Measurements from ENCODE around the gene WFIKKN1. TPM values are rescaled to one million over a fixed set of nuclear protein-coding genes. Genes with fewer than 3 reads are reported as not detected.

Gene WFIKKN1
- total and polyA plus RNA-seq, 2 donors: 0.33 to 2.1 TPM

DNA sequence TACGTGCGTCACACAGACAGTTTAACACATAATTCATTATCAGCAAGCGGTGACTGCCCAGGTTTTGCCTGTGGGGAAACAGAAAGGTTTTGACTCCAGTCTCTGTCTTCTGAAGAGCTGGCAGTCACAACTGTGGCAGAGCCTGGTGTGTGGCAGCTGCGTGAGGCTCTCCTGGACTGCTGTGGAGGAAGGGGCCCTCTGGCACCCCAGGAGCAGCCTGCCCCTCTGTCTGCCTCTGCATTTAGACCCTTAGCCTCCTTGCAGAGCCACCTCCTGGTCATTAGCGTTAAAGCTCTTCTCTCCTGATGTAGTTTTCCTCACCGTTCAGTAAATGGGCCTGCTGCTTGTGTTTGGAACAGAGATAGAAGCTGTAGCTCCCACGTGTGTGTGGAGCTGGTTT, 30.0 kb upstream of the WFIKKN1 start:
- Histone ChIP-seq H3K27me3 (ENCODE audit: control insufficient read depth in 2 of 2, insufficient read depth in 1 of 2, low read length in 1 of 2) (no peaks in the 10 kb centered on the region), H3K36me3 (ENCODE audit: control insufficient read depth in 2 of 2, insufficient read depth in 2 of 2, low read length in 1 of 2) (peaks cover 21 to 28% of the 10 kb centered on the region in 2 donors), H3K27ac (ENCODE audit: low read depth in 1 of 2, low read length in 1 of 2) (peak overlapping the region; percentile 74 to 79), H3K4me1 (ENCODE audit: control insufficient read depth in 2 of 2, insufficient read depth in 2 of 2, low read length in 2 of 2) (peaks cover 38 to 66% of the 10 kb centered on the region in 2 donors), H3K4me3 (ENCODE audit: low read length in 2 of 2) (no peak overlapping the region), H3K9me3 (ENCODE audit: control insufficient read depth in 2 of 2, insufficient read depth in 1 of 2, low read length in 1 of 2) (peaks cover 0 to 11% of the 10 kb centered on the region in 2 donors)
- WGBS: 49% methylated on average over 7 of the region's 7 CpGs
- peak in 2 of 9 donors; percentile 36 to 66 for DNase-seq (ENCODE audit: low read depth in 6 of 9, low spot score in 9 of 9)

DNA sequence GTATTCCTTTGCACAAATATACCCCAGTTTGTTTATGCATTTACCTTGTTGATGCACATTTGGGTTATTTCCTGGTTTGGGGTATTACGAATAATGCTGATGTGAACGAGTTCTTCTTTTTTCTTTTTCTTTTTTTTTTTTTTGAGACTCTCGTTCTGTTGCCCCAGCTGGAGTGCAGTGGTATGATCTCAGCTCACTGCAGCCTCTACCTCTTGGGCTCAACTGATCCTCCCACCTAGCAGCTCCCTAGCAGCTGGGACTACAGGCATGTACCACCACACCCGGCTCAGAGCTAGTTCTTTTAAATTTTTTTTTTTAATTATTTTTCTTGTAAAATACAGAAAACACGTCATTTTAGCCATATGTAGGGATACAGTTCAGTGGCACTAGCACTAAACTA, 26.9 kb upstream of the WFIKKN1 start:
- H3K4me1 ChIP-seq (ENCODE audit: control insufficient read depth in 2 of 2, insufficient read depth in 2 of 2, low read length in 2 of 2): peaks cover 38 to 57% of the 10 kb centered on the region in 2 donors
- peak in 4 of 9 donors; percentile 42 to 78 (median 46) for DNase-seq (ENCODE audit: low read depth in 6 of 9, low spot score in 9 of 9)
- peak overlapping the region; percentile 17 to 32 for H3K4me3 ChIP-seq (ENCODE audit: low read length in 2 of 2)
- H3K27me3 ChIP-seq (ENCODE audit: control insufficient read depth in 2 of 2, insufficient read depth in 1 of 2, low read length in 1 of 2): no peaks in the 10 kb centered on the region
- H3K27ac ChIP-seq (ENCODE audit: low read depth in 1 of 2, low read length in 1 of 2): peak overlapping the region; percentile 98 to 99
- peaks cover 7 to 8% of the 10 kb centered on the region in 2 donors for H3K36me3 ChIP-seq (ENCODE audit: control insufficient read depth in 2 of 2, insufficient read depth in 2 of 2, low read length in 1 of 2)
- 20% methylated on average over 5 of the region's 5 CpGs for WGBS
- H3K9me3 ChIP-seq (ENCODE audit: control insufficient read depth in 2 of 2, insufficient read depth in 1 of 2, low read length in 1 of 2): peaks cover 0 to 11% of the 10 kb centered on the region in 2 donors

DNA sequence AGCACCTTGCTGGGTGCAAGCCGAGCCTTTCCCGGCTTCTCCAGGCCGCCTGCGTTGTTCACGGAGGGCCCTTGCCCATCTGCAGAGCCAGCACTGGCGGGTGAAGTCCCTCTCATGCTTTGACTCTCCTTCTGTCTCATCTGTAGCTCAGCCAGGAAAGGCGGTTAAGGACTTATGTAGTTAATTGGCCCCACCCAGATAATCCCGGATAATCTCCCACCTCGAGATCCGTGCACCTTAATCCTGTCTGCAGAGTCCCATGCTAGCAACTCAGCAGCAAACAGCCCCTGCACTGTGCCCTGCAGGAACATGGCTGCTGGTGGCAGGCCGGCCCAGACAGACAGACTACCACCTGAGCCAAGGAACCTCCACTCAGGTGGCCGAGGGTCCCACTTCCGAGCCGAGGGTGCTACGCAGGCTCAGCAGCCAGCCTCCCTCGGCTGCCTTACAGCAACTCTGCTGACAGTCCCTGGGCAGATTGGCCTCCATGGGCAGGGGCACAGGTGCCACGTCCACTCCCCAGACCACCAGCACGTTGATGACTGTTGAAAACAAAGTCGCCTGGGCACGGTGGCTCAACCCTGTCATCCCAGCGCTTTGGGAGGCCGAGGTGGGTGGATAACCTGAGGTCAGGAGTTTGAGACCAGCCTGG, 24.0 kb upstream of the WFIKKN1 start:
- Histone ChIP-seq H3K36me3 (ENCODE audit: control insufficient read depth in 2 of 2, insufficient read depth in 2 of 2, low read length in 1 of 2) (peaks cover 0 to 3% of the 10 kb centered on the region in 2 donors), H3K27ac (ENCODE audit: low read depth in 1 of 2, low read length in 1 of 2) (no peak overlapping the region), H3K27me3 (ENCODE audit: control insufficient read depth in 2 of 2, insufficient read depth in 1 of 2, low read length in 1 of 2) (no peaks in the 10 kb centered on the region), H3K4me1 (ENCODE audit: control insufficient read depth in 2 of 2, insufficient read depth in 2 of 2, low read length in 2 of 2) (peaks cover 27 to 44% of the 10 kb centered on the region in 2 donors), H3K4me3 (ENCODE audit: low read length in 2 of 2) (no peak overlapping the region), H3K9me3 (ENCODE audit: control insufficient read depth in 2 of 2, insufficient read depth in 1 of 2, low read length in 1 of 2) (peaks cover 0 to 11% of the 10 kb centered on the region in 2 donors)
- DNase-seq (ENCODE audit: low read depth in 6 of 9, low spot score in 9 of 9): no peak
- 97% methylated on average over 22 of the region's 22 CpGs for WGBS

DNA sequence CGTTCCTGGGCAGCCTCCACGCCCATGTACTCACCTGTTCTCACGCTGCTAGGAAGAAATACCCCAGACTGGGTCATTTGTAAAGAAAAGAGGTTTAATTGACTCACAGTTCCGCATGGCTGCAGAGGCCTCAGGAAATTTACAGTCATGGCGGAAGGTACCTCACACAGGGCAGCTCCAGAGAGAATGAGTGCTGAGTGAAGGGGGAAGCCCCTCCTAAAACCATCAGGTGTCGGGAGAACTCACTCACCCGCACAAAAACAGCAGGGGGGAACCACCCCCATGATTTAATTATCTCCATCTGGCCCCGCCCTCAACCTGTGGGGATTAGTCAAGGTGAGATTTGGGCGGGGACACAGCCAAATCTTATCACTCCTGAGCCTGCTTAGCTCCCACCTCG, 22.8 kb upstream of the WFIKKN1 start:
- peaks cover 0 to 3% of the 10 kb centered on the region in 2 donors for H3K36me3 ChIP-seq (ENCODE audit: control insufficient read depth in 2 of 2, insufficient read depth in 2 of 2, low read length in 1 of 2)
- DNase-seq (ENCODE audit: low read depth in 6 of 9, low spot score in 9 of 9): no peak
- H3K27me3 ChIP-seq (ENCODE audit: control insufficient read depth in 2 of 2, insufficient read depth in 1 of 2, low read length in 1 of 2): no peaks in the 10 kb centered on the region
- H3K4me1 ChIP-seq (ENCODE audit: control insufficient read depth in 2 of 2, insufficient read depth in 2 of 2, low read length in 2 of 2): peaks cover 18 to 33% of the 10 kb centered on the region in 2 donors
- WGBS: 91% methylated on average over 10 of the region's 10 CpGs
- no peak overlapping the region for H3K4me3 ChIP-seq (ENCODE audit: low read length in 2 of 2)
- H3K27ac ChIP-seq (ENCODE audit: low read depth in 1 of 2, low read length in 1 of 2): no peak overlapping the region
- peaks cover 0 to 11% of the 10 kb centered on the region in 2 donors for H3K9me3 ChIP-seq (ENCODE audit: control insufficient read depth in 2 of 2, insufficient read depth in 1 of 2, low read length in 1 of 2)

DNA sequence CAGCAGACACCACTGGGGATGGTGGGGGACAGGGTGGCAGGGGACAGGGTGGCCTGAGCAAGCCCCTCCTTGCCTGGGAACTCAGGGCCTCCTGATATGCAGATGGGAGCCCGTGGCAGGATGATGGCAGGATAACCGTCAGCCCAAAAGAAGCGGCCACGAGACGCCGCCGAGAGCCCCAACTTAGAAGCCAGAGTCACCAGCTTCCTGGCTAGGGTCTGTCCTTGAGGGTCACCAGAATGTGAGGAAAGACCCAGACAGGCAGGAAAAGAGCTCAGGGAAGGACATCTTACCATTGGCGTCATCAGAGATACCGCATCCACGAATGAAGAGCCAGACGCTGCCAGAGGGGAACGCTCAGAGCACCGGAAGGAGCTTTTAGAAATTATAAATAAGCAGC, 21.5 kb upstream of the WFIKKN1 start:
- H3K27ac ChIP-seq (ENCODE audit: low read depth in 1 of 2, low read length in 1 of 2): no peak overlapping the region
- WGBS: 97% methylated on average over 13 of the region's 13 CpGs
- no peaks in the 10 kb centered on the region for H3K27me3 ChIP-seq (ENCODE audit: control insufficient read depth in 2 of 2, insufficient read depth in 1 of 2, low read length in 1 of 2)
- no peak for DNase-seq (ENCODE audit: low read depth in 6 of 9, low spot score in 9 of 9)
- peaks cover 0 to 11% of the 10 kb centered on the region in 2 donors for H3K9me3 ChIP-seq (ENCODE audit: control insufficient read depth in 2 of 2, insufficient read depth in 1 of 2, low read length in 1 of 2)
- H3K36me3 ChIP-seq (ENCODE audit: control insufficient read depth in 2 of 2, insufficient read depth in 2 of 2, low read length in 1 of 2): peaks cover 5 to 7% of the 10 kb centered on the region in 2 donors
- peaks cover 9 to 20% of the 10 kb centered on the region in 2 donors for H3K4me1 ChIP-seq (ENCODE audit: control insufficient read depth in 2 of 2, insufficient read depth in 2 of 2, low read length in 2 of 2)
- H3K4me3 ChIP-seq (ENCODE audit: low read length in 2 of 2): no peak overlapping the region

DNA sequence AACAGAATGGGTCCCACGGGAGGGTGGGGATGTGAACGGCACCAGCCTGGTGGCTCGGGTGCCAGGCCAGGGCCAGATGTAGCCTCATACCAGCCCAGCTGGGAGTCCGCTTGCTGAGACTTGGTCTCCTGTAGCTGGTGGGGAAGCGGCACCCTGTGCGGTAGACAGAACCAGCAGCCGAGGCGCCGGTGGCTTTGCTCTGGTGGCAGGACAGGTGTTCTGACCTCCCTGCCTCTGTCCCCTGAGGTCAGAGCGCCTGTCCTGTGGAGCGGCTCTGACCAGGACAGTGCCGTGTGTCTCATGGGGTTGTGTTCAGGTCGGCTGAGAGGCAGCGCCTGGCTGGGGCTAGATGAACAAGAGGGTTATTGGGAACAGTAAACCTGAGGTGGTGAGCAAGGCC, 20.8 kb upstream of the WFIKKN1 start:
- Histone ChIP-seq H3K27ac (ENCODE audit: low read depth in 1 of 2, low read length in 1 of 2) (peak overlapping the region in 1 of 2 donors; percentile 11), H3K36me3 (ENCODE audit: control insufficient read depth in 2 of 2, insufficient read depth in 2 of 2, low read length in 1 of 2) (peaks cover 7 to 13% of the 10 kb centered on the region in 2 donors), H3K9me3 (ENCODE audit: control insufficient read depth in 2 of 2, insufficient read depth in 1 of 2, low read length in 1 of 2) (peaks cover 0 to 8% of the 10 kb centered on the region in 2 donors), H3K4me3 (ENCODE audit: low read length in 2 of 2) (no peak overlapping the region), H3K27me3 (ENCODE audit: control insufficient read depth in 2 of 2, insufficient read depth in 1 of 2, low read length in 1 of 2) (no peaks in the 10 kb centered on the region), H3K4me1 (ENCODE audit: control insufficient read depth in 2 of 2, insufficient read depth in 2 of 2, low read length in 2 of 2) (peaks cover 3 to 14% of the 10 kb centered on the region in 2 donors)
- 96% methylated on average over 14 of the region's 14 CpGs for WGBS
- no peak for DNase-seq (ENCODE audit: low read depth in 6 of 9, low spot score in 9 of 9)

DNA sequence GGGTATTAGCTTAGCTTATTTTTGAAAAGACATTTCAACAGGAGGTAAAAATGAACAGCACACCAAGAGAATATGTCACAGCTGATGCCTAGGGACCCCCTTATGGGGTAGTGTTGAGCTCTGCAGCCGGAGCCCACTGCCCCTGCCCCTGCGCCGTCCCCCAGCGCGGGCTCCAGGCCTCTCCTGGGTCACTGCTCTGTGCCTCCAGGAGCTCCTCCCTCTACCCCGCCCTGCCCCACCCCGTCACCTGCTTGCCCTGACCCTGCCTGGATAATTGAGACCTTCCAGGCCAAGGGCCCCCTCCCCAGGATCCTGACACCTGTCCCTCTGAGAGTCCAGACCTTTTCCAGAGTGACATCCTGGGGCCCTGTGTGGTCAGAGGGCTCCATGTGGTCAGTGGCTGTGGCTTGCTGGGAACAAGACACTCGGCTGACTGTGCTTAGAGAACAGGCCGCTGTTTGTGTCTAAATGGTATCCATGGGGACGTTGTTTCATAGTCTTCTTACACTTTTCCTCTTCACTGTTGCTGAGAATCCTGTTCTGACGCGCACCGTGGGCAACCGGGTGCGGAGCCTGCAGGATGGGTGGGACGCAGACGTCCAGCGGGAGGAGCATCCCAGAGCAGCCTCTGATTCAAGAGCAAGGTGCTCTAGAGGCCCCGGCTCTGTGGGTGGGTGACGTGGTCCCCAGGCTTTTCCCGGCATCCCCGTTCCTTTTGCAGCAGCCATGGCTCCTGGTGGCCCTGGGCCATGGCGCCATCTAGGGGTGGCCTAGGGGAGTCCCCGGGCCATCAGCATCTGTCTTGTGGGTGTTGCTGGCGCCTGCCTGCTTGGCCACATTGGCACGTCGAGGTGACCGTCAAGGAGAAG, 20.0 kb upstream of the WFIKKN1 start:
- no peak overlapping the region for H3K4me3 ChIP-seq (ENCODE audit: low read length in 2 of 2)
- 90% methylated on average over 28 of the region's 28 CpGs for WGBS
- H3K9me3 ChIP-seq (ENCODE audit: control insufficient read depth in 2 of 2, insufficient read depth in 1 of 2, low read length in 1 of 2): peaks cover 0 to under 1% of the 10 kb centered on the region in 2 donors
- peaks cover 0 to 7% of the 10 kb centered on the region in 2 donors for H3K4me1 ChIP-seq (ENCODE audit: control insufficient read depth in 2 of 2, insufficient read depth in 2 of 2, low read length in 2 of 2)
- H3K27me3 ChIP-seq (ENCODE audit: control insufficient read depth in 2 of 2, insufficient read depth in 1 of 2, low read length in 1 of 2): no peaks in the 10 kb centered on the region
- peaks cover 7 to 13% of the 10 kb centered on the region in 2 donors for H3K36me3 ChIP-seq (ENCODE audit: control insufficient read depth in 2 of 2, insufficient read depth in 2 of 2, low read length in 1 of 2)
- DNase-seq (ENCODE audit: low read depth in 6 of 9, low spot score in 9 of 9): peak in 3 of 9 donors; percentile 39 to 63 (median 61)
- H3K27ac ChIP-seq (ENCODE audit: low read depth in 1 of 2, low read length in 1 of 2): peak overlapping the region in 1 of 2 donors; percentile 11

DNA sequence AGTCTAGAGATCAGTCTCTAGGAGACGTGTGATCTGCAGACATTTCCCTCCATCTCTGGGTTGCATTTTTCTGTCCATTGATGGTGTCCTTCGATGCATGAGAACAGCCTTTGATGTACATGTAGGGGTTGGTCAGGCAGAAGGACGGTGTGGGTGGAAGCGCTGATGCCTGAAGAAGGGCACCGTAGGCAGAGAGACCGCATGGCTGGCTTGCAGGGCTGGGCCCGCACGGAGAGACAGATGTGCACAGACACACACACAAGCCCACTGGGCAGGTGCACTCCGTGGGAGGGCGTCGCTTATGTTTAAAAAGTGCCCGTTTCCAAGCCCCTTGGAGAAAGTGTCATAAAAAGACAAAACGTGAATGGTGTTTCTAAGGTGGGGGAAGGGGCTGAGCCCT, 15.7 kb upstream of the WFIKKN1 start:
- Histone ChIP-seq H3K9me3 (ENCODE audit: control insufficient read depth in 2 of 2, insufficient read depth in 1 of 2, low read length in 1 of 2) (no peaks in the 10 kb centered on the region), H3K4me1 (ENCODE audit: control insufficient read depth in 2 of 2, insufficient read depth in 2 of 2, low read length in 2 of 2) (peaks cover 0 to 7% of the 10 kb centered on the region in 2 donors), H3K27me3 (ENCODE audit: control insufficient read depth in 2 of 2, insufficient read depth in 1 of 2, low read length in 1 of 2) (no peaks in the 10 kb centered on the region), H3K4me3 (ENCODE audit: low read length in 2 of 2) (no peak overlapping the region), H3K36me3 (ENCODE audit: control insufficient read depth in 2 of 2, insufficient read depth in 2 of 2, low read length in 1 of 2) (peaks cover 7 to 29% of the 10 kb centered on the region in 2 donors), H3K27ac (ENCODE audit: low read depth in 1 of 2, low read length in 1 of 2) (no peak overlapping the region)
- WGBS: 96% methylated on average over 13 of the region's 13 CpGs
- DNase-seq (ENCODE audit: low read depth in 6 of 9, low spot score in 9 of 9): no peak
